CD14-positive monocyte (primary cell): ENCODE measurements around the gene CTBS. TPM values are rescaled to one million over a fixed set of nuclear protein-coding genes. Genes with fewer than 3 reads are reported as not detected.

Source experiments
- DNase-seq, 3 donors: peaks; one replicate each; pipeline ENCODE4 v3.0.0-alpha.2; 2011 to 2022
- H2AFZ ChIP-seq: 2 replicates; pipeline ENCODE4 v1.6.0; 2012; ENCODE audit warnings: mild to moderate bottlenecking, low read depth, low read length, inconsistent platforms; ENCODE audit not compliant: insufficient read depth, poor library complexity, severe bottlenecking
- H3K27ac ChIP-seq, 2 donors: 1 replicate in 1 of 2; 2 replicates in 1 of 2; pipeline ENCODE4 v1.5.1; 2012 to 2013; ENCODE audit warnings: low read length in 2 of 2, control low read depth in 1 of 2, inconsistent platforms in 1 of 2, low read depth in 1 of 2, mild to moderate bottlenecking in 1 of 2
- H3K27me3 ChIP-seq, 2 donors: one replicate each; pipeline versions ENCODE4 v1.6.0 to v1.6.1; 2011 to 2013; ENCODE audit warnings: low read length in 2 of 2; ENCODE audit not compliant: control insufficient read depth in 2 of 2, insufficient read depth in 2 of 2
- H3K36me3 ChIP-seq, 2 donors: replicated peaks in 1 of 2; 1 replicate in 1 of 2; 2 replicates in 1 of 2; pipeline versions ENCODE4 v1.5.1 to v1.6.1; 2012 to 2013; ENCODE audit warnings: low read length in 2 of 2, control low read depth in 1 of 2, inconsistent platforms in 1 of 2, mild to moderate bottlenecking in 1 of 2; ENCODE audit not compliant: insufficient read depth in 2 of 2, control insufficient read depth in 1 of 2
- H3K4me1 ChIP-seq, 2 donors: 1 replicate in 1 of 2; 2 replicates in 1 of 2; pipeline versions ENCODE4 v1.5.1 to v1.6.1; 2012 to 2013; ENCODE audit warnings: low read length in 2 of 2, control low read depth in 1 of 2, inconsistent platforms in 1 of 2, mild to moderate bottlenecking in 1 of 2, moderate library complexity in 1 of 2; ENCODE audit not compliant: insufficient read depth in 2 of 2, control insufficient read depth in 1 of 2
- H3K4me2 ChIP-seq: replicated peaks from 2 replicates; pipeline ENCODE3; 2012; ENCODE audit warnings: low read length, moderate library complexity, mild to moderate bottlenecking; ENCODE audit not compliant: poor library complexity, severe bottlenecking; ENCODE audit errors: extremely low read depth
- H3K4me3 ChIP-seq, 3 experiments: fragments of 200-600 bp in 1 of 3; sonication (generic) in 1 of 3; replicated peaks in 1 of 3; 1 replicate in 2 of 3; 2 replicates in 1 of 3; pipeline ENCODE4 v1.5.1; 2011 to 2013; ENCODE audit warnings: low read length in 3 of 3, mild to moderate bottlenecking in 3 of 3, control low read depth in 2 of 3, low read depth in 2 of 3, inconsistent platforms in 1 of 3, moderate library complexity in 1 of 3
- H3K79me2 ChIP-seq: 2 replicates; pipeline ENCODE4 v1.6.0; 2012; ENCODE audit warnings: mild to moderate bottlenecking, control low read depth, inconsistent platforms, low read length, moderate library complexity; ENCODE audit not compliant: insufficient read depth
- H3K9ac ChIP-seq: 2 replicates; pipeline ENCODE4 v1.6.0; 2017; ENCODE audit warnings: low read length, mild to moderate bottlenecking; ENCODE audit not compliant: insufficient read depth, poor library complexity, severe bottlenecking
- H3K9me3 ChIP-seq, 2 donors: replicated peaks in 1 of 2; 1 replicate in 1 of 2; 2 replicates in 1 of 2; pipeline versions ENCODE4 v1.5.1 to v1.6.1; 2012 to 2013; ENCODE audit warnings: low read length in 2 of 2, control low read depth in 1 of 2; ENCODE audit not compliant: control insufficient read depth in 1 of 2, insufficient read depth in 1 of 2
- H4K20me1 ChIP-seq: 2 replicates; pipeline ENCODE4 v1.6.0; 2012; ENCODE audit warnings: mild to moderate bottlenecking, low read length, control low read depth, moderate library complexity; ENCODE audit not compliant: insufficient read depth
- H3K27ac Mint-ChIP-seq, 7 donors: one replicate each; pipeline ENCODE4 v1.8.0; 2020; ENCODE audit warnings: mild to moderate bottlenecking in 7 of 7, mixed read lengths in 7 of 7, moderate library complexity in 6 of 7, inconsistent platforms in 2 of 7
- H3K27me3 Mint-ChIP-seq, 3 donors: one replicate each; pipeline ENCODE4 v1.8.0; 2021 to 2022; ENCODE audit warnings: low read depth in 3 of 3, mild to moderate bottlenecking in 3 of 3, mixed read lengths in 3 of 3, moderate library complexity in 3 of 3, inconsistent platforms in 1 of 3
- H3K36me3 Mint-ChIP-seq, 2 donors: one replicate each; pipeline ENCODE4 v1.8.0; 2020; ENCODE audit warnings: mixed read lengths in 2 of 2, inconsistent platforms in 1 of 2, mild to moderate bottlenecking in 1 of 2
- H3K4me1 Mint-ChIP-seq: one replicate; pipeline ENCODE4 v1.8.0; 2020; ENCODE audit warnings: mild to moderate bottlenecking, mixed read lengths
- H3K4me3 Mint-ChIP-seq, 2 donors: one replicate each; pipeline ENCODE4 v1.8.0; 2020; ENCODE audit warnings: mild to moderate bottlenecking in 2 of 2, mixed read lengths in 2 of 2, moderate library complexity in 1 of 2
- H3K9me3 Mint-ChIP-seq, 7 donors: one replicate each; pipeline ENCODE4 v1.8.0; 2020 to 2022; ENCODE audit warnings: mixed read lengths in 7 of 7, mild to moderate bottlenecking in 6 of 7, moderate library complexity in 6 of 7, inconsistent platforms in 2 of 7
- WGBS: methylation state at CpG from one replicate; pipeline ENCODE4 v1.1.5; 2013; ENCODE audit warnings: missing lambda C conversion rate; ENCODE audit not compliant: insufficient coverage; 5-methylcytosine and 5-hydroxymethylcytosine counted together
- intact Hi-C, 2 donors: fragments of 100-400 bp; cut with micrococcal nuclease; formaldehyde crosslinking; loops; one replicate each; pipeline versions ENCODE4 v1.15.0 to v1.15.1; 2023
- polyA plus RNA-seq, 3 donors: library from polyadenylated mRNA; depleted of rRNA in 1 of 3; unstranded in 2 of 3; stranded (reverse) in 1 of 3; fragments of 300-500 nt in 2 of 3; fragments of >200 nt in 1 of 3; fragmentation: Illumina TruSeq in 2 of 3; gene quantifications; 1 replicate in 2 of 3; 2 replicates in 1 of 3; pipeline ENCODE4 v1.2.3, GENCODE V29; 2012 to 2021
- TF ChIP-seq, protein P1 (sequence below): fragments of 200-600 bp; IDR thresholded peaks from one replicate; pipeline ENCODE4 v1.8.0; 2022; ENCODE audit warnings: antibody characterized with exemption, mild to moderate bottlenecking

Gene CTBS
- polyA plus RNA-seq, 3 donors: 29.2 to 62.2 (median 44.8) TPM

DNA sequence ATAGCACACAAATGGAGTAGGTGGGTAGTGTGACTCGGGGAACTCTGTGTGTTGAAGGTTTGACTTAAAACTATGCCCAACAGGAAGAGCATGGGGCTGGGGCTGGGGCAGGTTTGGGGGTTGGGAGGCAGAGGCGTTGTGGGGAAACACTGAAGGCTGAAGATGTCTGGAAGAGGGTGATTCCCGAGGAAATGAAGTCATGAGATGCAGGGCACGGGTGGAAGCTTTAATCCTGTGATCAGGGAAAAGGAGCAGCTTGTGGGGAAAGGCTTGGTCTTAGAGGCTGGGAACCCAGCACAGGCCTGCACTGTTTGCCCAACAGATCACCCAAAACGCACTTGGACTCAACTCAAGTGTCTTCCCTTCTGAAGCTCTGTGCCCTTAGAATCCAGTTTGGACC, 26.6 kb upstream of the CTBS start:
- peak overlapping the region in 1 of 7 donors; percentile 29 for H3K27ac Mint-ChIP-seq
- no peak overlapping the region for H2AFZ ChIP-seq
- H3K4me2 ChIP-seq: no peak overlapping the region
- H3K4me3 ChIP-seq: no peak overlapping the region
- no peaks in the 10 kb centered on the region for H3K4me1 ChIP-seq
- H3K27me3 ChIP-seq: peaks cover 0 to 2% of the 10 kb centered on the region in 2 donors
- no peak overlapping the region for H3K4me3 Mint-ChIP-seq
- no peaks in the 10 kb centered on the region for H3K27me3 Mint-ChIP-seq
- no peak overlapping the region for H3K9ac ChIP-seq
- H3K4me1 Mint-ChIP-seq: no peaks in the 10 kb centered on the region
- no peaks in the 10 kb centered on the region for H3K79me2 ChIP-seq
- no peak overlapping the region for H3K27ac ChIP-seq
- 93% methylated on average over 5 of the region's 5 CpGs for WGBS
- intact Hi-C loops: no loop called here
- no peaks in the 10 kb centered on the region for H3K36me3 Mint-ChIP-seq
- H4K20me1 ChIP-seq: no peaks in the 10 kb centered on the region
- H3K9me3 ChIP-seq: peaks cover 24 to 31% of the 10 kb centered on the region in 2 donors
- TF ChIP-seq, protein P1, sequence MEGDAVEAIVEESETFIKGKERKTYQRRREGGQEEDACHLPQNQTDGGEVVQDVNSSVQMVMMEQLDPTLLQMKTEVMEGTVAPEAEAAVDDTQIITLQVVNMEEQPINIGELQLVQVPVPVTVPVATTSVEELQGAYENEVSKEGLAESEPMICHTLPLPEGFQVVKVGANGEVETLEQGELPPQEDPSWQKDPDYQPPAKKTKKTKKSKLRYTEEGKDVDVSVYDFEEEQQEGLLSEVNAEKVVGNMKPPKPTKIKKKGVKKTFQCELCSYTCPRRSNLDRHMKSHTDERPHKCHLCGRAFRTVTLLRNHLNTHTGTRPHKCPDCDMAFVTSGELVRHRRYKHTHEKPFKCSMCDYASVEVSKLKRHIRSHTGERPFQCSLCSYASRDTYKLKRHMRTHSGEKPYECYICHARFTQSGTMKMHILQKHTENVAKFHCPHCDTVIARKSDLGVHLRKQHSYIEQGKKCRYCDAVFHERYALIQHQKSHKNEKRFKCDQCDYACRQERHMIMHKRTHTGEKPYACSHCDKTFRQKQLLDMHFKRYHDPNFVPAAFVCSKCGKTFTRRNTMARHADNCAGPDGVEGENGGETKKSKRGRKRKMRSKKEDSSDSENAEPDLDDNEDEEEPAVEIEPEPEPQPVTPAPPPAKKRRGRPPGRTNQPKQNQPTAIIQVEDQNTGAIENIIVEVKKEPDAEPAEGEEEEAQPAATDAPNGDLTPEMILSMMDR: no peak
- peaks cover 21 to 41% (median 29%) of the 10 kb centered on the region in 7 donors for H3K9me3 Mint-ChIP-seq
- no peak for DNase-seq
- H3K36me3 ChIP-seq: no peaks in the 10 kb centered on the region

DNA sequence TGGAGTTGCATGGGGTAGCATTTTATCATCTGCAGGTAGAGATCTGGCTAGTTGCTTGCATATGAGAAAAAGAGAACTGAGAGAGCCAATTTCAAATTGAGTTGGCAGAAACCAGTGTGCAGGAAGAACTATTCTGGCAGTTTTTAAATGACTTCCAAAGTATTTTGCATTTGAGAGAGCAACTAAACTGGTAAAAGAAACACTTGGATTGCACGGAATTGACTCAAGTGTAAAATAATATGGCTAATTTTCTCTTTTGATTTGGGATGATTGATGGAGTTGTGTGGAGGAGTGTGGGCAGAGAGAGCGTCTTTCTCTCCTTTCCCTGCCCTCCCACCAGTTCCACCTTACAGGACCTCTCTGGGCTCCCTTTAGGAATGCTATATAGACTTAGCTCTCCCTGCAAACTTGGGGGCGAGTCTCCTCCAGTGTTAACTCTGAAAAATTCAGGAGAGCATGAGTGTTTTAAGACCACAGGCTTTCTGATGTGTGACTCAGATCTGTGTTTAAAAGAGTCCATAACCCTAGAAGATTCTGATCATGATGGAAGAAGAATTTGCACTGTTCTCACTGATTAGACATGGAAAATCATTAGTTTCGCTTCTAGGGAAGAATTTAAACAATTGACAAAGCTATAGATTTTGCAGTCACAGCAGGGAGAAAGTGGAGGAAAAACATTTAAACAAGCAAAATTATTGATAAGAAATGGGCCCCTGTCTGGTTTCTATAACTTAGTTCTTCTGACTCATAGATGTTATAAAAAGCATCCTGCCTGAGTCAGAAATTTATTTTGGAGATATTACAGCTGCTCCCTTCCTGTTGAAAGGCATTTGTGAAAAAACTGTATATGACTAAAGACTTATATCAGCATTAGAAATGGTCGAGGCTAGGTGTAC, 24.9 kb upstream of the CTBS start:
- Histone ChIP-seq H3K9ac (no peak overlapping the region), H3K4me1 (no peaks in the 10 kb centered on the region), H3K4me3 (no peak overlapping the region), H3K79me2 (no peaks in the 10 kb centered on the region), H3K9me3 (peaks cover 7 to 13% of the 10 kb centered on the region in 2 donors), H3K27me3 (peaks cover 0 to 2% of the 10 kb centered on the region in 2 donors), H2AFZ (no peak overlapping the region), H4K20me1 (no peaks in the 10 kb centered on the region), H3K36me3 (no peaks in the 10 kb centered on the region), H3K4me2 (no peak overlapping the region), H3K27ac (no peak overlapping the region)
- Mint-ChIP-seq H3K9me3 (peaks cover 8 to 24% (median 14%) of the 10 kb centered on the region in 7 donors), H3K36me3 (no peaks in the 10 kb centered on the region), H3K27ac (no peak overlapping the region), H3K27me3 (peaks cover 0 to 1% (median 0%) of the 10 kb centered on the region in 3 donors), H3K4me3 (no peak overlapping the region), H3K4me1 (no peaks in the 10 kb centered on the region)
- TF ChIP-seq, protein P1: no peak
- no peak for DNase-seq
- intact Hi-C loops: no loop called here
- 100% methylated on average over 1 of the region's 5 CpGs for WGBS
